ENCODE data around the gene GTSE1. TPM values are rescaled to one million over a fixed set of nuclear protein-coding genes. Genes with fewer than 3 reads are reported as not detected.

The GTSE1 gene
- polyA plus RNA-seq, 1 donor = 7.9 TPM

- DNase-seq = no peak
These were observed 32.9 kb downstream of the GTSE1 start for GRCh38 chr22:46329616-46330015.

- no peak for DNase-seq
These were observed 33.8 kb downstream of the GTSE1 start for GRCh38 chr22:46330426-46330825.

GRCh38 chr22:46331496-46331895, 34.8 kb downstream of the GTSE1 start:
- no peak for DNase-seq

GRCh38 chr22:46335201-46336118, 38.8 kb downstream of the GTSE1 start, which contains the start of gene TRMU:
Gene TRMU (plus strand): TSS chr22:46335714. CDS start chr22:46335765, 51 bp downstream.
- peak; percentile 88 for DNase-seq

- no peak for DNase-seq
These were observed 39.7 kb downstream of the GTSE1 start for GRCh38 chr22:46336119-46337078.

GRCh38 chr22:46337870-46338269, 41.2 kb downstream of the GTSE1 start:
- DNase-seq = no peak

GRCh38 chr22:46338636-46339035, 42.0 kb downstream of the GTSE1 start:
- DNase-seq = no peak

GRCh38 chr22:46339956-46340355, 43.3 kb downstream of the GTSE1 start:
- no peak for DNase-seq

- no peak for DNase-seq
These were observed 44.0 kb downstream of the GTSE1 start for GRCh38 chr22:46340676-46341075.

- no peak for DNase-seq
These were observed 50.2 kb downstream of the GTSE1 start for GRCh38 chr22:46346680-46347405.

- no peak for DNase-seq
These were observed 51.0 kb downstream of the GTSE1 start for GRCh38 chr22:46347646-46348045.

GRCh38 chr22:46348099-46348695, 51.5 kb downstream of the GTSE1 start:
- DNase-seq = no peak

- no peak for DNase-seq
These were observed 52.6 kb downstream of the GTSE1 start for GRCh38 chr22:46349238-46349637.

GRCh38 chr22:46349681-46350080, 53.0 kb downstream of the GTSE1 start:
- DNase-seq = no peak

- DNase-seq = no peak
These were observed 53.5 kb downstream of the GTSE1 start for GRCh38 chr22:46350121-46350520.

GRCh38 chr22:46350646-46351045, 54.0 kb downstream of the GTSE1 start:
- DNase-seq = no peak

- DNase-seq = no peak
These were observed 54.6 kb downstream of the GTSE1 start for GRCh38 chr22:46351131-46351735.

GRCh38 chr22:46351767-46352166, 55.1 kb downstream of the GTSE1 start:
- DNase-seq = no peak

- DNase-seq = no peak
These were observed 55.6 kb downstream of the GTSE1 start for GRCh38 chr22:46352276-46352675.

GRCh38 chr22:46352691-46353386, 56.2 kb downstream of the GTSE1 start:
- no peak for DNase-seq

All from hindlimb muscle (tissue), 1 donor.